Nephron (organoid): ENCODE measurements around the gene POLD3.

Source experiments
- H3K27ac Mint-ChIP-seq, 3 experiments: 2 replicates each; pipeline ENCODE4 v1.8.0; 2020; ENCODE audit warnings: mixed read lengths in 3 of 3, mild to moderate bottlenecking in 2 of 3, moderate library complexity in 1 of 3
- H3K27me3 Mint-ChIP-seq: 2 replicates; pipeline ENCODE4 v1.8.0; 2021; ENCODE audit warnings: low read depth, mild to moderate bottlenecking, moderate library complexity, mixed read lengths
- H3K36me3 Mint-ChIP-seq: 2 replicates; pipeline ENCODE4 v1.8.0; 2020; ENCODE audit warnings: low read depth, mixed read lengths
- H3K4me1 Mint-ChIP-seq: 2 replicates; pipeline ENCODE4 v1.8.0; 2020; ENCODE audit warnings: mixed read lengths
- H3K4me3 Mint-ChIP-seq, 3 experiments: 2 replicates each; pipeline ENCODE4 v1.8.0; 2020; ENCODE audit warnings: mild to moderate bottlenecking in 3 of 3, mixed read lengths in 3 of 3, moderate library complexity in 2 of 3
- H3K9me3 Mint-ChIP-seq: 2 replicates; pipeline ENCODE4 v1.8.0; 2020; ENCODE audit warnings: mixed read lengths
- CTCF ChIP-seq, 3 experiments: fragments of 200-600 bp; sonication (generic); IDR thresholded peaks; one replicate each; pipeline ENCODE4 v1.5.0; 2021; ENCODE audit warnings: antibody characterized with exemption in 3 of 3; ENCODE audit not compliant: unreplicated experiment in 3 of 3

The POLD3 gene

GRCh38 chr11:74678591-74679512 is 86.5 kb downstream of the POLD3 start:
- no peak for TF ChIP-seq CTCF (IDR thresholded peaks at IDR 0.05; ENCODE audit: unreplicated experiment in 3 of 3)
- peaks cover 21% of the 10 kb centered on the region for H3K4me1 Mint-ChIP-seq

GRCh38 chr11:74679513-74679865 is 87.1 kb downstream of the POLD3 start:
- H3K27ac Mint-ChIP-seq = no peak overlapping the region
- no peaks in the 10 kb centered on the region for H3K9me3 Mint-ChIP-seq
- H3K27me3 Mint-ChIP-seq = peaks cover 2% of the 10 kb centered on the region
- H3K4me3 Mint-ChIP-seq = no peak overlapping the region
- no peak for TF ChIP-seq CTCF (IDR thresholded peaks at IDR 0.05; ENCODE audit: unreplicated experiment in 3 of 3)
- H3K36me3 Mint-ChIP-seq = no peaks in the 10 kb centered on the region
- H3K4me1 Mint-ChIP-seq = peaks cover 21% of the 10 kb centered on the region

More at GRCh38 chr11:74678591-74679512, 86.5 kb downstream of the POLD3 start:
- Mint-ChIP-seq H3K36me3 (no peaks in the 10 kb centered on the region), H3K27me3 (no peaks in the 10 kb centered on the region), H3K4me3 (no peak overlapping the region), H3K27ac (no peak overlapping the region), H3K9me3 (peaks cover 2% of the 10 kb centered on the region)

GRCh38 chr11:74680035-74680671 is 87.8 kb downstream of the POLD3 start:
- Mint-ChIP-seq H3K27me3 (peaks cover 7% of the 10 kb centered on the region), H3K36me3 (no peaks in the 10 kb centered on the region), H3K4me1 (peaks cover 21% of the 10 kb centered on the region), H3K9me3 (no peaks in the 10 kb centered on the region), H3K4me3 (no peak overlapping the region), H3K27ac (peak overlapping the region in 1 of 3 experiments; percentile 38)
- no peak for TF ChIP-seq CTCF (IDR thresholded peaks at IDR 0.05; ENCODE audit: unreplicated experiment in 3 of 3)

GRCh38 chr11:74680703-74681531 is 88.5 kb downstream of the POLD3 start:
- Mint-ChIP-seq H3K27ac (peak overlapping the region in 1 of 3 experiments; percentile 16), H3K9me3 (no peaks in the 10 kb centered on the region), H3K4me1 (peaks cover 18% of the 10 kb centered on the region), H3K4me3 (no peak overlapping the region), H3K27me3 (peaks cover 8% of the 10 kb centered on the region), H3K36me3 (no peaks in the 10 kb centered on the region)
- TF ChIP-seq CTCF (IDR thresholded peaks at IDR 0.05; ENCODE audit: unreplicated experiment in 3 of 3) = no peak

- Mint-ChIP-seq H3K9me3 (no peaks in the 10 kb centered on the region), H3K4me1 (peaks cover 12% of the 10 kb centered on the region), H3K4me3 (peak overlapping the region in 2 of 3 experiments; percentile 22 to 31), H3K27ac (peak overlapping the region in 1 of 3 experiments; percentile 16), H3K36me3 (no peaks in the 10 kb centered on the region), H3K27me3 (peaks cover 11% of the 10 kb centered on the region)
- TF ChIP-seq CTCF (IDR thresholded peaks at IDR 0.05; ENCODE audit: unreplicated experiment in 3 of 3) = no peak
Measured at GRCh38 chr11:74681686-74682651, 89.6 kb downstream of the POLD3 start.
